ENCODE measurements around the gene DDX42. TPM values are rescaled to one million over a fixed set of nuclear protein-coding genes. Genes with fewer than 3 reads are reported as not detected.

Gene DDX42
- total and polyA plus RNA-seq, 9 of the 15 experiments (the other 6 are each of a cell fraction or from before 2014, with no cell fraction given), result 16.5 to 149 (median 87.6) TPM

- DNase-seq (ENCODE audit: extremely low read depth in 1 of 4, low spot score in 3 of 4) (no peak), ATAC-seq (no peak), FAIRE-seq (no peak)
- Histone ChIP-seq H3K27ac (ENCODE audit: extremely low read depth, low read depth, low read length) (no peak overlapping the region), H2AFZ (ENCODE audit: low read depth, low read length) (no peak overlapping the region), H3K79me2 (ENCODE audit: control insufficient read depth, insufficient read depth, low read length) (peaks cover 33% of the 10 kb centered on the region), H3K9me3 (replicated peaks; ENCODE audit: control insufficient read depth, insufficient read depth, low read depth, low read length) (no peaks in the 10 kb centered on the region), H3K9ac (ENCODE audit: insufficient read depth in 1 of 2, low read depth in 2 of 2, low read length in 2 of 2) (no peak overlapping the region; a peak in 1 of 4 replicates), H3K27me3 (ENCODE audit: control insufficient read depth in 2 of 2, insufficient read depth in 2 of 2, low read length in 2 of 2) (no peaks in the 10 kb centered on the region), H3K4me2 (ENCODE audit: insufficient read depth, low read length) (no peak overlapping the region), H3K4me1 (replicated peaks in 1 of 2; ENCODE audit: control insufficient read depth in 2 of 2, insufficient read depth in 2 of 2, low read length in 2 of 2) (peaks cover 9 to 11% of the 10 kb centered on the region in 2 experiments; a peak in 3 of 5 replicates), H4K20me1 (replicated peaks; ENCODE audit: control insufficient read depth, insufficient read depth, low read length) (no peaks in the 10 kb centered on the region), H3K36me3 (ENCODE audit: control insufficient read depth, insufficient read depth, low read length) (peaks cover 89% of the 10 kb centered on the region), H3K4me3 (no peak overlapping the region), H3K9me1 (ENCODE audit: control insufficient read depth, insufficient read depth, low read length) (no peaks in the 10 kb centered on the region)
- ChIA-PET CTCF (ENCODE audit: low intra/inter-chr PET ratio) (no interaction called here), POLR2A (interaction anchor here (0.7 to 4.6 kb wide), 6 partner anchors 8 to 62 kb away, joined by 3 to 66 read pairs (median 4); partner anchors contain the start of genes CCDC47 and SMARCD2)
- peak; percentile 38; the same call in 1 of the 2 replicates for TF ChIP-seq SUPT5H (IDR thresholded peaks at IDR 0.05)
- 0 out of 2 replicates have a peak, but pooled peaks have one; percentile 21 for TF ChIP-seq RBFOX2 (IDR thresholded peaks at IDR 0.05; ENCODE audit: low read depth, low read length)
- 0 out of 2 replicates have a peak, but pooled peaks have one; percentile 17 for TF ChIP-seq POLR2A (conservative IDR thresholded peaks at IDR 0.05)
- TF ChIP-seq, protein P1, sequence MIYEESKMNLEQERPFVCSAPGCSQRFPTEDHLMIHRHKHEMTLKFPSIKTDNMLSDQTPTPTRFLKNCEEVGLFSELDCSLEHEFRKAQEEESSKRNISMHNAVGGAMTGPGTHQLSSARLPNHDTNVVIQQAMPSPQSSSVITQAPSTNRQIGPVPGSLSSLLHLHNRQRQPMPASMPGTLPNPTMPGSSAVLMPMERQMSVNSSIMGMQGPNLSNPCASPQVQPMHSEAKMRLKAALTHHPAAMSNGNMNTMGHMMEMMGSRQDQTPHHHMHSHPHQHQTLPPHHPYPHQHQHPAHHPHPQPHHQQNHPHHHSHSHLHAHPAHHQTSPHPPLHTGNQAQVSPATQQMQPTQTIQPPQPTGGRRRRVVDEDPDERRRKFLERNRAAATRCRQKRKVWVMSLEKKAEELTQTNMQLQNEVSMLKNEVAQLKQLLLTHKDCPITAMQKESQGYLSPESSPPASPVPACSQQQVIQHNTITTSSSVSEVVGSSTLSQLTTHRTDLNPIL (CRISPR knock-in tag; IDR thresholded peaks at IDR 0.05), result no peak
- BruUV-seq (replicated peaks), result no TSS peak
- 92% methylated on average over 5 of the region's 5 CpGs for WGBS (ENCODE audit: insufficient coverage, low coverage, missing lambda C conversion rate)
- in situ Hi-C loops (cut with MboI), result loop anchor here (25.0 kb wide), 1 partner anchor 395 kb away; the partner anchor contains the start of gene CYB561
- intact Hi-C loops (cut with micrococcal nuclease), result loop anchor here (10.0 kb wide), 1 partner anchor 137 kb away; no protein-coding TSS in a partner anchor
Measured at GRCh38 chr17:63832014-63832413, 58.0 kb downstream of the DDX42 start.
